Bronchial epithelial cell (primary cell): ENCODE data around the gene ARHGAP22. TPM values are rescaled to one million over a fixed set of nuclear protein-coding genes. Genes with fewer than 3 reads are reported as not detected.

Experiments
- DNase-seq: peaks from one replicate; pipeline ENCODE4 v3.0.0-alpha.2; 2010; ENCODE audit warnings: low read depth
- FAIRE-seq: peaks from 2 replicates; lab custom pipeline; 2011; peaks lifted over from hg19 to GRCh38; lab: Jason Lieb, UNC
- H3K27me3 ChIP-seq: 2 replicates; pipeline ENCODE4 v1.5.1; 2011; ENCODE audit warnings: low read length; ENCODE audit not compliant: control insufficient read depth, insufficient read depth
- H3K36me3 ChIP-seq: 2 replicates; pipeline ENCODE4 v1.5.1; 2011; ENCODE audit warnings: low read length; ENCODE audit not compliant: control insufficient read depth, insufficient read depth
- H3K4me3 ChIP-seq: 2 replicates; pipeline ENCODE4 v1.5.1; 2011; ENCODE audit warnings: mild to moderate bottlenecking, low read depth, low read length, control low read depth
- CTCF ChIP-seq: IDR thresholded peaks from 2 replicates; pipeline ENCODE4 v1.5.1; 2011; ENCODE audit warnings: mild to moderate bottlenecking, moderate library complexity, low read length, control low read depth, inconsistent platforms; ENCODE audit not compliant: insufficient read depth, severe bottlenecking
- total RNA-seq: library from RNA; depleted of rRNA; stranded (reverse); fragments of >200 nt; gene quantifications from 2 replicates; pipeline ENCODE4 v1.2.1, GENCODE V29; 2014

The ARHGAP22 gene
- total RNA-seq, 1 donor from 2014 or later: 9.0 TPM

- DNase-seq: no peak
- TF ChIP-seq CTCF: no peak
- no peaks in the 10 kb centered on the region for H3K27me3 ChIP-seq
- H3K4me3 ChIP-seq: no peak overlapping the region
- no peaks in the 10 kb centered on the region for H3K36me3 ChIP-seq
- no peak for FAIRE-seq
Observed at GRCh38 chr10:48567346-48567745, 37.5 kb downstream of the ARHGAP22 start.

DNA sequence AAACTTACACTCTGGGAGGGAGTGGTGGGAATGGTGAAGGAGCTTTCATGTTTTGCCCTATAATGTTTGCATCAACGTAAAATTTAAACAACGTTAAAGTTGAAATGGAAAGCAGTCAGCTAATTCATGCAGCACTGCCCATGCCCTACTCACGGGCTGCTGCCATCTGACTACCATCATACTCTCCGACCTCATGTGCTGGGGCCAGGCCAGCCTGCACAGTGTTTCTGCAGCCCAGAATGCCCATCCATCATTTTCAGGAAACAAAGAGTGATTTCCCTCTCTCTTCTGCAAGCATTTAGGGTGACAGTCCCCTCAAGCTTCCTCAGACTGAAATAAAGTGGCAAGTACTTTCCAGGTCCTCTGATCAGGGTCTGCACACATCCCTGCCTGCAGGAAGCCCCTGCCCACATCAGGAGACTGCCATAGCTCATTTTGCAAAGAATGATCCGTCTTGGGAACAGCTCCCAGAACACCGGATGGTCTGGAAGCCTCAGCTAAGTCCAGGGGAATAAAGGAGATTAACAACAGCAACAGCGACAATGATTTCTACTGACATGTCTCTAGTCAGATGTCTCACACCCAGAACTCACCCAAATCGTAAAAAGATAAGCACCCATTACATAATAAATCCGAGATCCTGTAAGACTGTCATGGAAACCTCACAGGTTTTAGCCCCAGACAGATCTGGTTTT is 40.3 kb downstream of the ARHGAP22 start:
- Histone ChIP-seq H3K4me3 (no peak overlapping the region), H3K27me3 (no peaks in the 10 kb centered on the region), H3K36me3 (no peaks in the 10 kb centered on the region)
- FAIRE-seq: no peak
- no peak for TF ChIP-seq CTCF
- DNase-seq: no peak

DNA sequence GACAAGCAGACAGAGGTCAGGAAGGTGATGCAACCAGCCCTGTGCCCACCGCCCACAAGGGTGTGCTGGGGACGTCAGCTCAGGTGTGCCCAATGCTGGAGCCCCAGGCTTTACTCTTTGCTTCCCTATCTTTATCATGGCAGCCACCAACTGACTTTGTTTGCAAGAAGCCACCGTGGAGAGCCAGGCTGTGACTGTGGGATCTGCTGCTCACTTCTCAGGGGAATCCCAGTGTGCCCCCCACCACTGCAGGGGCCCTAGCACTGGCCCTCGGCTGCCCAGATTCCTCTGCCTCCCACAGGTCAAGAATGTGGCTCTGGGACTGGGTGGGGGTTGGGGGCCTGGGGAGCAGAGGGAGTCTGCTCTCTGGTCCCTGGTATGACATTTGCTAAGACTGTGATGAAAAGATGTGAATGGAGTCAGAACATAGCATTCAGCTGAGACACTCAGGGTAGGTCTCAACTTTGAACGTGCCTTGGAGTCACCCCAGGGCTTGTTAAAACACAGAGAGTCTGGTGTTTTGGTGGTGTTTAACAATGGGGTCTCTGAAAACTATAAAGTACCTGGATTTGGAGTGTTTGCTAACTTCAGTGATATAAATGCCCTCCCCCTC is 47.3 kb downstream of the ARHGAP22 start:
- no peaks in the 10 kb centered on the region for H3K27me3 ChIP-seq
- DNase-seq (no peak), FAIRE-seq (no peak)
- no peak for TF ChIP-seq CTCF
- H3K4me3 ChIP-seq: no peak overlapping the region
- H3K36me3 ChIP-seq: no peaks in the 10 kb centered on the region

GRCh38 chr10:48556713-48557112 is 48.2 kb downstream of the ARHGAP22 start:
- no peak for FAIRE-seq
- TF ChIP-seq CTCF: no peak
- DNase-seq: no peak
- H3K36me3 ChIP-seq: no peaks in the 10 kb centered on the region
- no peaks in the 10 kb centered on the region for H3K27me3 ChIP-seq
- H3K4me3 ChIP-seq: no peak overlapping the region

- Histone ChIP-seq H3K27me3 (no peaks in the 10 kb centered on the region), H3K4me3 (no peak overlapping the region), H3K36me3 (no peaks in the 10 kb centered on the region)
- no peak for TF ChIP-seq CTCF
- FAIRE-seq: no peak
- DNase-seq: no peak
Observed at GRCh38 chr10:48556065-48556464, 48.8 kb downstream of the ARHGAP22 start.
